ENCODE measurements around the gene HDGF.

The HDGF gene

GRCh38 chr1:156707417-156708217 is 43.9 kb downstream of the HDGF start:
- TF ChIP-seq, protein P1, sequence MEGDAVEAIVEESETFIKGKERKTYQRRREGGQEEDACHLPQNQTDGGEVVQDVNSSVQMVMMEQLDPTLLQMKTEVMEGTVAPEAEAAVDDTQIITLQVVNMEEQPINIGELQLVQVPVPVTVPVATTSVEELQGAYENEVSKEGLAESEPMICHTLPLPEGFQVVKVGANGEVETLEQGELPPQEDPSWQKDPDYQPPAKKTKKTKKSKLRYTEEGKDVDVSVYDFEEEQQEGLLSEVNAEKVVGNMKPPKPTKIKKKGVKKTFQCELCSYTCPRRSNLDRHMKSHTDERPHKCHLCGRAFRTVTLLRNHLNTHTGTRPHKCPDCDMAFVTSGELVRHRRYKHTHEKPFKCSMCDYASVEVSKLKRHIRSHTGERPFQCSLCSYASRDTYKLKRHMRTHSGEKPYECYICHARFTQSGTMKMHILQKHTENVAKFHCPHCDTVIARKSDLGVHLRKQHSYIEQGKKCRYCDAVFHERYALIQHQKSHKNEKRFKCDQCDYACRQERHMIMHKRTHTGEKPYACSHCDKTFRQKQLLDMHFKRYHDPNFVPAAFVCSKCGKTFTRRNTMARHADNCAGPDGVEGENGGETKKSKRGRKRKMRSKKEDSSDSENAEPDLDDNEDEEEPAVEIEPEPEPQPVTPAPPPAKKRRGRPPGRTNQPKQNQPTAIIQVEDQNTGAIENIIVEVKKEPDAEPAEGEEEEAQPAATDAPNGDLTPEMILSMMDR (conservative IDR thresholded peaks at IDR 0.05), result no peak
- TF ChIP-seq ZFX (IDR thresholded peaks at IDR 0.05), result no peak
- H3K27ac ChIP-seq, result no peak overlapping the region

- no peak for TF ChIP-seq ZFX (IDR thresholded peaks at IDR 0.05)
- TF ChIP-seq, protein P1 (conservative IDR thresholded peaks at IDR 0.05), result no peak
- no peak overlapping the region for H3K27ac ChIP-seq
These were observed 44.6 kb downstream of the HDGF start for GRCh38 chr1:156706657-156707416.

GRCh38 chr1:156705918-156706656 is 45.4 kb downstream of the HDGF start:
- TF ChIP-seq, protein P1 (conservative IDR thresholded peaks at IDR 0.05), result peak; percentile 96
- TF ChIP-seq ZFX (IDR thresholded peaks at IDR 0.05), result no peak
- H3K27ac ChIP-seq, result no peak overlapping the region

DNA sequence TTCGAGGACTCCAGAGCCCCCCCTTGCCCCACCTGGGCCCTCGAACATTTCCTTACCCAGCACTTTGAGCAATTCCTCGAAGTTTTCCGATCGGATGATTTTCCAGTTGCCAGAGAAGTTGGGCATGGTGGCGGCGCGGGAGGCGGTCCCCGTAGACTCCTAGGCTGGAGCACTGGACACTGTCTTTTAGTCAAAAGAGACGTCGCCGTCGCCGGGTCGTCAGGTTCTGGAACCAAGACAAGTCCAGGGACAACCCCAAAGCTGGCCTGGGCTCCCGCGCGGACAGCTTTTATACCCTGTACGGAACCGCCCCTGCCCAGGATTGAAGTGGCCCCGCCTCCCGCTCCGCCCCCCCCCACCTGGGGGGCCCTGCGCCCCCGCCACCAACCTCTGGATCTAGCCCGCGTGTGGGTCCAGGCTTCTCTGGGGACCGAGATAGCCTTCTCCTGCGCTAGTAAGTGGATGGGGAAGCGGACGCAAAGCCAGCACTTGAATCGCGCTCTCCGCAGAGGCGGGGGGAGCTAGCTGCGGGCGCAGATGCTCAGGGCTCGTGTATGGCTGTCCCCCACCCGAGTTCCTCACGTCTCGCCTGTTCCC is 46.1 kb downstream of the HDGF start, which contains the start of gene CRABP2:
TSS of gene CRABP2 (minus strand) at position 263 of the 597 bp plus-strand sequence. CDS start at position 126, 137 bp downstream.
- TF ChIP-seq, protein P1 (conservative IDR thresholded peaks at IDR 0.05), result no peak
- no peak for TF ChIP-seq ZFX (IDR thresholded peaks at IDR 0.05)
- H3K27ac ChIP-seq, result no peak within 1 kb of the TSS

- no peak overlapping the region for H3K27ac ChIP-seq
- TF ChIP-seq ZFX (IDR thresholded peaks at IDR 0.05), result no peak
- TF ChIP-seq, protein P1 (conservative IDR thresholded peaks at IDR 0.05), result no peak
These were observed 46.5 kb downstream of the HDGF start for GRCh38 chr1:156704930-156705320.

- TF ChIP-seq ZFX (IDR thresholded peaks at IDR 0.05), result no peak
- TF ChIP-seq, protein P1 (conservative IDR thresholded peaks at IDR 0.05), result no peak
- no peak overlapping the region for H3K27ac ChIP-seq
These were observed 47.2 kb downstream of the HDGF start for GRCh38 chr1:156704166-156704711.
